ENCODE results near the gene GBX2. TPM values are rescaled to one million over a fixed set of nuclear protein-coding genes. Genes with fewer than 3 reads are reported as not detected.

Gene GBX2
- total RNA-seq, 1 donor from 2014 or later, result 0.84 TPM

DNA sequence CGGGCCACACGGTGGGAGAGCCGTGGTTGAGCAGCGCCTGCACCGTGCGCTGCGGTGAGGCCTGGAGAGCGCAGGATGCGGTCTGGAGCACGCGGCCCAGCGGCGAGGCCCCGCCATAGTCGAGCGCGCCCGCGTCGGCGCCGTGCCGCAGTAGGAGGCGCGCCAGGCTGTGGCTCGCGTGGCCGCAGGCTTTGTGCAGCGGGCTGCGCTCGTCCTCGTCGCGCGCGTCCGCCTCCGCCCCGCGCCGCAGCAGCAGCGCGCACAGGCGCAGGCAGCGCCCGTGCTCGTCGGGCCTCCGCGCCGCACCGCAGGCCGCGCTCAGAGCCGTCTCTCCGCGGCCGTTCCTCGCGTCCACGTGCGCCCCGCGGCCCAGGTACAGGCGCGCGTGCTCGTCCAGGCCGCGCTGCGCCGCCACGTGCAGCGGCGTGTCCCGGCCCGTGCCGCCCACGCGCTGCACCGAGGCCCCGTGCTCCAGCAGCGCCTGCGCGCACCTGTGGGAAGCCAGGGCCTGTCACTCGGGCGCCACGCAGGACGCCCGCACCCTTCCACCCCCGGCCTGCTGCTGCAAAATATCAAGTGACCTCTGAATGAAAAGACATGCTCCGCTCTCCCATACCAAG is 46.3 kb upstream of the GBX2 start:
- Histone ChIP-seq H3K27me3 (ENCODE audit: control insufficient read depth, insufficient read depth, low read length) (peaks cover 22% of the 10 kb centered on the region), H3K36me3 (ENCODE audit: control insufficient read depth, insufficient read depth, low read length) (no peaks in the 10 kb centered on the region), H3K4me3 (ENCODE audit: low read depth, low read length) (no peak overlapping the region)
- DNase-seq (ENCODE audit: low read depth), result no peak
- TF ChIP-seq, protein P1, sequence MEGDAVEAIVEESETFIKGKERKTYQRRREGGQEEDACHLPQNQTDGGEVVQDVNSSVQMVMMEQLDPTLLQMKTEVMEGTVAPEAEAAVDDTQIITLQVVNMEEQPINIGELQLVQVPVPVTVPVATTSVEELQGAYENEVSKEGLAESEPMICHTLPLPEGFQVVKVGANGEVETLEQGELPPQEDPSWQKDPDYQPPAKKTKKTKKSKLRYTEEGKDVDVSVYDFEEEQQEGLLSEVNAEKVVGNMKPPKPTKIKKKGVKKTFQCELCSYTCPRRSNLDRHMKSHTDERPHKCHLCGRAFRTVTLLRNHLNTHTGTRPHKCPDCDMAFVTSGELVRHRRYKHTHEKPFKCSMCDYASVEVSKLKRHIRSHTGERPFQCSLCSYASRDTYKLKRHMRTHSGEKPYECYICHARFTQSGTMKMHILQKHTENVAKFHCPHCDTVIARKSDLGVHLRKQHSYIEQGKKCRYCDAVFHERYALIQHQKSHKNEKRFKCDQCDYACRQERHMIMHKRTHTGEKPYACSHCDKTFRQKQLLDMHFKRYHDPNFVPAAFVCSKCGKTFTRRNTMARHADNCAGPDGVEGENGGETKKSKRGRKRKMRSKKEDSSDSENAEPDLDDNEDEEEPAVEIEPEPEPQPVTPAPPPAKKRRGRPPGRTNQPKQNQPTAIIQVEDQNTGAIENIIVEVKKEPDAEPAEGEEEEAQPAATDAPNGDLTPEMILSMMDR (IDR thresholded peaks at IDR 0.05; ENCODE audit: insufficient read depth, low read length, poor library complexity, severe bottlenecking), result no peak

DNA sequence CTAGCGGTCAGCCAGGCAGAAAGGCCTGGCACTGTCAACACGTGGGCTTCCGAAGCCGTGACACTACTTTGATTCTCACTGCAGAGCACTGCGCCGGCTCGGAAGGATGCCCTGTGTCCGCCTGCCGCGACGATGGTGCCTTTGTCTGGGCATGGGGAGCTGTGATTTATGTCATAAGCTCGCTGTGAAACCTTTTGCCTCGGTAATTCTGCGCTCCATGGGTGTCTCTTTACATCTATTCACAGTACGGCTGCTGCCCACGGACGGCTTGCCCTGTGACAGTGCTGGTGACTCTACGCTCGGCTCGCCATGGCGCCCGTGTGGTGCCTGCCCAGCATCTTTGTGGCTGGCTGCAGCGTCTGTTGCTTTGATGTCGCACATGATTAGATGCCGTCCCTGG is 43.1 kb upstream of the GBX2 start:
- TF ChIP-seq, protein P1 (IDR thresholded peaks at IDR 0.05; ENCODE audit: insufficient read depth, low read length, poor library complexity, severe bottlenecking), result no peak
- Histone ChIP-seq H3K4me3 (ENCODE audit: low read depth, low read length) (no peak overlapping the region), H3K36me3 (ENCODE audit: control insufficient read depth, insufficient read depth, low read length) (no peaks in the 10 kb centered on the region), H3K27me3 (ENCODE audit: control insufficient read depth, insufficient read depth, low read length) (peaks cover 22% of the 10 kb centered on the region)
- DNase-seq (ENCODE audit: low read depth), result no peak

DNA sequence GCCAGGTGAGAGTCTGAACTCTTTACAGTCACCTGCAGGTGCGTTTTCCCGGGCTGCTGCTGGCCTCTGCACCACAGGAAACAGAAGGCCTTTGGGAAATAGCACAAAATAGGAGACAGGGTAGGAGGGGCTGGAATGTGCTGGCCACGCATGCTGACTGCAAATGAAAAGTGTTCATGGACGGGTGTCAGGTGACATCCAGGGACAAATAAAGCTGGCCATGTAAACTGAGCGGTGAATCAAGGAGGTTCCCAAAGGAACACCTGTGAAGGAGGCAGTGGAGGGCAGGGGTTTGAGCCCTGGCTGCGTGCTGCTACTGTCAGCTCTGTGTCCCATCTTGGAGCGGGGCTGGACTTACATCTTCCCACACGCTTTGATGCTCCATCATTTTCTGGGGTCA is 42.4 kb upstream of the GBX2 start:
- Histone ChIP-seq H3K36me3 (ENCODE audit: control insufficient read depth, insufficient read depth, low read length) (no peaks in the 10 kb centered on the region), H3K4me3 (ENCODE audit: low read depth, low read length) (no peak overlapping the region), H3K27me3 (ENCODE audit: control insufficient read depth, insufficient read depth, low read length) (peaks cover 22% of the 10 kb centered on the region)
- TF ChIP-seq, protein P1 (IDR thresholded peaks at IDR 0.05; ENCODE audit: insufficient read depth, low read length, poor library complexity, severe bottlenecking), result no peak
- DNase-seq (ENCODE audit: low read depth), result no peak

DNA sequence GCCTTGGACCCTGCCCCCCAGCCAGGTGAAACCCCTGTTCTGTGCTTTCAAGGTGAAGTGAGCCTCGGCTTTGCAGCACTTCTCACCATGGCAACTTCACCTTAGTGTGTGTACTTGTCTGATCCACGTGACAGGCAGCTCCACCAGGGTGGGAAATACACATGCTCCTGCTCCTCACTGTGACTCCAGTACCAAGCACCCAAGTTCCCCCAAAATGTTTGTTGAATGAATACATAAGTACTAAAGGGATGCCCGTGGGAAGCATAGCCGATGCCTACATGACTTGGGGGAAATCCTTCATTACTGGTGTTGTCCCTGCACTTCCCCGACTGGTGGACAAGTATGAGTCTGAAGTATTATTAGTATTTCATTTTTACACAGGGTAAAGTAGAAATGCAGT is 41.8 kb upstream of the GBX2 start:
- Histone ChIP-seq H3K36me3 (ENCODE audit: control insufficient read depth, insufficient read depth, low read length) (no peaks in the 10 kb centered on the region), H3K27me3 (ENCODE audit: control insufficient read depth, insufficient read depth, low read length) (peaks cover 22% of the 10 kb centered on the region), H3K4me3 (ENCODE audit: low read depth, low read length) (no peak overlapping the region)
- TF ChIP-seq, protein P1 (IDR thresholded peaks at IDR 0.05; ENCODE audit: insufficient read depth, low read length, poor library complexity, severe bottlenecking), result no peak
- no peak for DNase-seq (ENCODE audit: low read depth)

DNA sequence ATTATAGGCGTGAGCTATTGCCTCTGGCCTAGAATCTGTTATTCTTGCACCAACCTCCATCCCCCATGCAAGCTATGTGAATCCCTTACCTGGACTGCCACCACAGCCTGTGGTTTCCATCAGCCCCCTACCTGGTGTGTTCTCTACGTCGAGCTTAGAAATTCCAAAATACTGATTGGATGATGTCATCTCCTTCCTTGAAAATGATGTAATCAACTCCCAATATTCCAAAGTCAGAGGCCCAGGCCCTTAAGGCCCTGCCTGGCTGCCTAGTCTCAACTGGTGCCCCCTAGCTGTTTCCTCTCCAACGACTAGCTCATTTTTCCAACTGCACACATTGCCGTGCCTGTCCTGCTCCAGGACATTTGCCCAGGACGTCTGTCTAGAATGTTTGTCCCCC is 41.3 kb upstream of the GBX2 start:
- Histone ChIP-seq H3K36me3 (ENCODE audit: control insufficient read depth, insufficient read depth, low read length) (no peaks in the 10 kb centered on the region), H3K4me3 (ENCODE audit: low read depth, low read length) (no peak overlapping the region), H3K27me3 (ENCODE audit: control insufficient read depth, insufficient read depth, low read length) (peaks cover 22% of the 10 kb centered on the region)
- TF ChIP-seq, protein P1 (IDR thresholded peaks at IDR 0.05; ENCODE audit: insufficient read depth, low read length, poor library complexity, severe bottlenecking), result no peak
- no peak for DNase-seq (ENCODE audit: low read depth)

Measured in kidney epithelial cell (primary cell).